ENCODE measurements around the gene NDUFB10. TPM values are rescaled to one million over a fixed set of nuclear protein-coding genes. Genes with fewer than 3 reads are reported as not detected.
A peak's percentile ranks its signal among the peaks of the same experiment; 100 is the strongest.

NDUFB10 gene
- total RNA-seq, 1 donor, result 138 TPM

DNA sequence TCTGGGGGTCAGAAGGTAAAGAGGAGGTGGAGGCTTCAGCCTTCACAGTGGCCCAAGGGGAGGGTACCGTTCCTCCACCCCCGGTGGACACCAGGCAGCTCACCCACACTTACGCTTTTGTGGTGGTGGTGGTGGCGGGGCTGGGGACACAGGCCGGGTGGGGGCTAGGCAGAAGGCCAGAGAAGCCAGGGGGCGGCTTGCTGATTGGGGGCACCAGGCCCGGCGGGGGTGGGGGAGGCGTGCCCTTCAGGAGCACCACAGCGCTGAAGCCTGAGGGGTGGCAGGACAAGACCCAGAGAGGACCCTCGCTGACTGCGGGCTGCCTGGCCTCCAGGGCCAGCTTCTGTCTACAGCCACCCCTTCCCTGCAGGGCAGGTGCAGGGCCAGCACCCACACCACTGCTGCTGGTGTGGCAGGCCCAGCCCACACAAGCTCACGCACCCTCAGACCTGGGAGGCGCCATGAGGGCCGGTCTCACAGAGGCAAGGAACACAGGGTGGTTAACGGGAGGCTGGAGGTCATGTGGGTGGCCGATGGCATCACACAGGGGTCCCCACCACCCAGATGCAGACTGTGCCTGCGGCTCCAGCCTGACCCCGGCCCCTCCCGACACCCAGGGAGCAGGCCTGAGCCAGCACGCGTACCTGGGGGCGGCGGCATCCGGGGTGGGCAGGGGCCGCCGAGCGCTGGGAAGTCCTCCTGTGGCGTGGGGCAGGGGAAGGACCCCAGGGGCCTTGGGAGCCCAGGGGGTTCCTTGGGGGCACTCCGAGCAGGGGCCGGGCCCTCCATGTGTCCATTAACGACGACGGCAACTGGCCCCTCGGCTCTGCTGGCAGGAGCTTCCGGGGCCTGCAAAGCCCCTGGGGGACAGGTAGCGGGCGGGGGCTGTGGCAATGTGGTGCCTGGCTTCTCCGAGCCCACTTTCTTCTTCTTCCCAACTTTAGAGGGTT is 39.8 kb downstream of the NDUFB10 start:
- DNase-seq (ENCODE audit: low read depth in 2 of 3, low spot score in 2 of 3), result no peak

GRCh38 chr16:1999866-2000514 is 40.7 kb downstream of the NDUFB10 start:
- DNase-seq (ENCODE audit: low read depth in 2 of 3, low spot score in 2 of 3), result no peak

DNA sequence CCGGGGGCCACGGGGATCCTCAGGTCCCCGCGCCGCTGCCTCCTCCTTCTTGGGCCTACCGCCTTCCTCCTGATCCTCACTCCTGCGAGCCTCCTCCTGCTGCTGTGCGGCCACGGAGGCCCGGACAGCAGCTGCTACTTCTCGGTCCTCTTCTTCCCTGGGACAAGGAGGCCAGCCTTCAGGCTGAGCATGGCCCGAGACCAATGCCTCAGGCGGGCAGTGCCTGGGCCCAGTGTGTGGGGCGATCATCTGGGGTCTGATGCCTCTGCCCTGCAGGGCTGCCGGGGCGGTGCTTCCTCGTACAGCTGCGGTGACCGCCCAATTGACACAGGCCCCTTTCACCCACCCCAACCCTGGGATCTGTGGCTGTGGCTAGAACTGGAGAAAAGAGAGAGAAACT is 41.7 kb downstream of the NDUFB10 start:
- DNase-seq (ENCODE audit: low read depth in 2 of 3, low spot score in 2 of 3), result no peak

GRCh38 chr16:2001456-2002355 is 42.4 kb downstream of the NDUFB10 start:
- DNase-seq (ENCODE audit: low read depth in 2 of 3, low spot score in 2 of 3), result no peak

- DNase-seq (ENCODE audit: low read depth in 2 of 3, low spot score in 2 of 3), result no peak
These were observed 43.3 kb downstream of the NDUFB10 start for GRCh38 chr16:2002406-2003230.

DNA sequence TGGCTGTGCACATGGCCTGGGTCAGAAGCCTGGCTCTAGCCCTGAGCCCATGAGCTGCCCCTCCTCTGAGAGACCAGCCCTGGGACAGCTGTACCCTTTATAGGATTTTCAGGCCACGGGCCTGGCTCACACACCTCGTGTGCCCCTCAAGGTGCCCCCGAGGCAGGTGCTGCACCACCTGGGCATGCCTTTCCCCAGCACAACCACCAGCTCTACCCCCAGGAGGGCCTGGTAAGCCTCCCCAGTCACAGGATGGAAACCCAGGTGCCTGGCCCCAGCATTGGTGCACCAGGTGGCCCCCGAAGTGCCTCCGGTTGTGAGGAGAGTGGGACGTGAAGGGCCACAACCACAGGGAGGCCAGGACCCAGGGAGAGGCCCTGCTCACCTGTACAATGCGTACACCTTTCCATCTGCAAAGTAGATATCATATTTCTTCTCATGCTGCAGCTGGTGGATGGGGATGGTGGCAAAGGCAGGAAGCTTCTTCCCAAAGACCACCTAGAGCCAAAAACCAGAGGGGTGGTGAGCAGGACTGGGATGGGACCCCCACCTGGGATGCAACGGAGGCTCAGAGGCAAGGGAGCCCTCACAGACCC is 44.0 kb downstream of the NDUFB10 start:
- no peak for DNase-seq (ENCODE audit: low read depth in 2 of 3, low spot score in 2 of 3)

DNA sequence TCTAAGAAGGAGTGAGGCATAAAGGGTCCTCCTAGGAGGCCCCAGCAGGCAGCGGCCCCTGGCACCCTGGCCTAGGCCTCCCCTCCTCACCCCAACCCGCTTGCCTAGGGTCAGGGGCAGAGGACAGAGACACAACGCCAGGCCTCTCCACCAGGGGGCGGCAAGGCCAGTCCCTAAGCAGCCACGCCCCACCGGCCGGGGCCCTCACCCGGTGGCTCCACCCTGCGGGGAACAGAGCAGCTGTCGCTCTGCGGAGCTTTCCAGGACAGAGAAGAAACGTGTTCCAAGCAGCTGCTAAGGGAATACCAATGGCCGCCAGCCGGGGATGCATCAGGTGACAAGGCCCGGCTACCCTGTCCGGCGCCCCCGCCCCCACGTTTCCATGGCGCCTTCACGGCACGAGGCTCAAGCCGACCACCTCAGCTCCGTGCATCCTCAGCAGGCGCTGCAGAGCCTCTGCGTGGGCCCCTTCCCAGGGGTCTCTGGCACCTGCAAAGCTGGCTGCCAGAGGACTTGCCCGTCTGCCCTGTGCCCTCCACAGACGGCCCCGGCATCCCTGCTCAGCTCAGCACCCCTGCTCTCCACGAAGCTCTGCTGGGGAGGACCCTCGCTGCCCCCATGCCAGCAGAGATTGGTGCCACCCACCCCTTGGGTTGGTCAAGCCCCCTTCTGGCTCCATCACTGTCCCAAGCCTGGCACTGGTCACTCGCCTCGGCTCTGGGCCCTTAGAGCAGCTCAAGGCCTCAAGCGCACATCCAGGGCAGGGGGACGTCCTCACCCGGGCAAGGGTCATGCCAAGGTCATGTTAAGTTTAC is 44.7 kb downstream of the NDUFB10 start:
- peak; percentile 72 to 92 (median 87) for DNase-seq (ENCODE audit: low read depth in 2 of 3, low spot score in 2 of 3)

DNA sequence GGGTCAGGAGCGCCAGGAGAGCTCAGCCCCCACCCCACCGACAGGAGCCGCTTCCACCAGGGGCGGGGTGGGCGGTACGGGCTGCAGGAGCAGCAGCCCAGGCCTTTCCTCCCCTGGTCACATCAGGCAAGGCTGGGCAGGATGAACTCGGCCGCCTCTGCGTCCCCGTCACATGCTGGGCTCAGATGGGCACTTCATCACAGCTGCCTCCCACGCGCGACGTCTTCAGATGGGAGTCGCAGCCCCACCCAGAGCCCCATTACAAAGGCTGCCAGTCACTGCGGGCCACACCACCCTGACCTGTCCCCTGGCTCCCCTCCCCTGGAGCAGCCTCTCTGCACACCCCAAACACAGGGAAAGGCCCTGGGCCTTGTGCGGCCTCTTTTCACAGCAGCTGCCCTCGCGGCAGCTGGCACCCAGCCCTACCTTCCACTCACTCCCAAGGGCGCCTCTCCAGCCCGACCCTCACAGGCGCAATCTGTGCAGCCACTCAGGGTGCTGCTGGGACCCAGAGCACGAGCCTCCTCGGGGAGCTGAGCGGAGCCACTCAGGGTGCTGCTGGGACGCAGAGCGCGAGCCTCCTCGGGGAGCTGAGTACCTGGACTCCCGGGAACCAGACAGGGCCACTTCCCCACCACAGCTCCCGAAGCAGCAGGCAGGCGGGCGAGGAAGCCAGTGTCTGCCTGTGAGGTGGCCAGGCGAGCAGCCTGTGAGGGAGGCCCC is 45.6 kb downstream of the NDUFB10 start:
- DNase-seq (ENCODE audit: low read depth in 2 of 3, low spot score in 2 of 3), result no peak

DNA sequence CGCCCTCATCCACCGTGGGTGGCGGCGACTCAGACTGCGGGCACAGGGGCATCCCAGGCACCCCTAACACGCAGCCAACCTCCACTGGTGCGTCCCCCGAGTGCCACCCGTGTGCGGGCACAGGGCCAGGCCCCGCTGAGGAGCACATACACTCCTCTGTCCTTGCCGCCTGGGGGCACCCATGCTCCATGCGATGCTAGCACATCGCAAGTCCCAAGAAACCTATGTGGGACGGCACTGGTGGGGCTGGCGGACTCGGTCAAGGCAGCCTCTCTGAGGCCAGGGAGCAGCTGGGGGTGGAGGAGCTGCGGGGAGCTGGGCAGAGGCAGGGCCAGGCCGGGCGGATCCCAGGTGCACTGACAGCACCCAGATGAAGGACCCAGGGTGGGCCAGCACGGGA is 46.3 kb downstream of the NDUFB10 start:
- DNase-seq (ENCODE audit: low read depth in 2 of 3, low spot score in 2 of 3), result peak in 2 of 3 donors; percentile 77 to 90

DNA sequence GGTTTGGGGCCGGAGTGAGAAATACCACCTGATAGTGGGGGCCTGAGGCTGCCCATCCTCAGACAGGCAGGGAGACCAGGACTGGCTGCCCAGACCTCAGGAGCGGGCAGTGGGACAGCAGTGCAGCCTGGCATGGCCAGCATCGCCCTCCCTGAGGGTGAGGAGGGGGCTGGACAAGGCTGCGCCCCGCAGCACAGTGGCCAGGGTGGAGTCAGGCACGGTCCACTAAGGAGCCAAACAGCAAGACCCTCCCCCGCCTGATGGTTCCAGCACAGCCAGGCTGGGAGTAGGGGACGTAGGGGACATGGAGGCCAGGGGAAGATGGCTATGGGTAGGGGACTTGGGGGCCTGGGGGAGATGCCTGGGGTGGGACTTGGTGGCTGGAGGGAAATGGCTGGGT is 47.0 kb downstream of the NDUFB10 start:
- DNase-seq (ENCODE audit: low read depth in 2 of 3, low spot score in 2 of 3), result no peak

DNA sequence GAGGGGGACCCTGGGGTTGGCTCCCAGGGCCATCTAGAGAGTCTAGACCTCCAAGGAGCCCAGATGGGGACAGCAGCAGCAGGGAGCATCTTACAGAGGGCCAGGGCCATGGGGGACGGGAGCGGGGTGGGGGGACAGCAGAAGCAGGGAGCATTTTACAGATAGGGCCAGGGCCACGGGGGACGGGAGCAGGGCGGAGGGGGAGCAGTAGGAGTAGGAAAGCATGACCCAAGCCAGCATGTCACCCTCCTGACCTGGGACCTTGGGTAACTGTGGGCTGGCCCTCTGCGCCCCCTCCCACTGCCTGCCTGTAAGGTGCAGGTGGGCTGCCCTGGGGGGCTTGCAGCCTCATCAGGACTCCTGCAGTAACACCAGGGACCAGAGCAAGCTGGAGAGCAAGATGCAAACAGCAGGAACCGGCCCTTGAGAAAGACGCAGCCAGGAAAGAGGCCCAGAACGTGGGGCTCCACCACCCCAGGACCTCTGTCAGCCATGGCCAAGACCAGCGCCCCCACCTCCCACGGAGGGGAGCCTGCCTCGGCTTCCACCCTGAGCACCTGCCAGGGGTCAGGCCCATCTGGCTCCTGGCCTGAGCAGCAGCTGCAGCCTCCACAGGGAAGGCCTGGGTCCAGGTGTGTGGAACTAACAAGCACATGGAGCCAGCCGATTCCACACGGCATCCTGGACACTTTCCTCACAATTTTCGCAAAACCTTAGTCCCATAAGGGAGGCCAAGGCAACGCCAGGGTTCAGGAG is 47.9 kb downstream of the NDUFB10 start:
- no peak for DNase-seq (ENCODE audit: low read depth in 2 of 3, low spot score in 2 of 3)

- DNase-seq (ENCODE audit: low read depth in 2 of 3, low spot score in 2 of 3), result peak in 2 of 3 donors; percentile 71 to 82
These were observed 48.7 kb downstream of the NDUFB10 start for GRCh38 chr16:2008009-2008526.

GRCh38 chr16:2008631-2009163 is 49.4 kb downstream of the NDUFB10 start:
- peak in 1 of 3 donors; percentile 19 for DNase-seq (ENCODE audit: low read depth in 2 of 3, low spot score in 2 of 3)

DNA sequence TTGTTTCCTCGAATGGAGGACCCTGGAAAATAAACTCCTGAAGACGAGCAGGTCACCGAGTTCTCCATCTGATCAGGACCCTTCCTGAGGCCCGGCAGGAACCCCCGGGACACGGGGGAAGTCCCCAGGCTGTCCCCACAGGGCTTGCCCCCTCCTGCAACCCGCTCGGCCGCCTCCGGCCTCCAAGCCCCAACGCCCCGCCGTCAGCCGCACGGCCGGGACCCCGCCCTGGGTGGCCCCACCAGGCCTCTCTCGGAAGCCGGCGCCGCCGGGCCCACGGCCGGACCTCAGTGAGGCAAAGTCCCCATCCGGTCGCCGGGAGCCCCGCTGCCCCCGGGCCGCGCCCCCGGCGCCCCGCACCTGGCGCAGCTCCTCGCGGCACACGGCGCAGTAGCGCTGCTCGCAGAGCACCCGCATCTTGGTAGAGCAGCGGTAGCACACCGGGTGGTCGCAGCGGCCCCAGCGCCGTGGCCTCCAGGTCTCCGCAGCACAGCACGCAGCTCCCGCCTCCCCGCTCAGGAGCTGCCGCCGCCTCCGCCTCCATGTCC is 49.9 kb downstream of the NDUFB10 start:
- no peak for DNase-seq (ENCODE audit: low read depth in 2 of 3, low spot score in 2 of 3)

- peak; percentile 69 to 87 (median 87) for DNase-seq (ENCODE audit: low read depth in 2 of 3, low spot score in 2 of 3)
These were observed 50.6 kb downstream of the NDUFB10 start, which contains the start of gene ZNF598 for GRCh38 chr16:2009791-2010510. ZNF598 (minus strand) TSS chr16:2009821.

Data from hematopoietic multipotent progenitor cell (in vitro differentiated cells).